ENCODE results near the gene PAX5.

The PAX5 gene

GRCh38 chr9:36873247-36873875, 160.7 kb downstream of the PAX5 start:
- TF ChIP-seq FOXP2 (optimal IDR thresholded peaks at IDR 0.05; ENCODE audit: borderline replicate concordance, extremely low read depth, extremely low read length, insufficient read depth) (peak; percentile 12), SIN3A (IDR thresholded peaks at IDR 0.05; ENCODE audit: borderline replicate concordance, insufficient read depth, low read length) (no peak), REST (IDR thresholded peaks at IDR 0.05; ENCODE audit: insufficient read depth in 1 of 2, low read depth in 2 of 2, low read length in 2 of 2) (no peak)

- TF ChIP-seq TAF1 (IDR thresholded peaks at IDR 0.05; ENCODE audit: borderline replicate concordance, insufficient read depth, low read length) (no peak), SIN3A (IDR thresholded peaks at IDR 0.05; ENCODE audit: borderline replicate concordance, insufficient read depth, low read length) (no peak), REST (IDR thresholded peaks at IDR 0.05; ENCODE audit: insufficient read depth in 1 of 2, low read depth in 2 of 2, low read length in 2 of 2) (no peak), POLR2AphosphoS5 (IDR thresholded peaks at IDR 0.05; ENCODE audit: low read depth, low read length) (no peak), FOXP2 (optimal IDR thresholded peaks at IDR 0.05; ENCODE audit: borderline replicate concordance, extremely low read depth, extremely low read length, insufficient read depth) (no peak)
Measured at GRCh38 chr9:36872641-36873040, 161.4 kb downstream of the PAX5 start.

GRCh38 chr9:36871606-36872005, 162.5 kb downstream of the PAX5 start:
- TF ChIP-seq SIN3A (IDR thresholded peaks at IDR 0.05; ENCODE audit: borderline replicate concordance, insufficient read depth, low read length), result no peak

- no peak for TF ChIP-seq SIN3A (IDR thresholded peaks at IDR 0.05; ENCODE audit: borderline replicate concordance, insufficient read depth, low read length)
- no peak for TF ChIP-seq POLR2AphosphoS5 (IDR thresholded peaks at IDR 0.05; ENCODE audit: low read depth, low read length)
- TF ChIP-seq FOXP2 (optimal IDR thresholded peaks at IDR 0.05; ENCODE audit: borderline replicate concordance, extremely low read depth, extremely low read length, insufficient read depth), result no peak
- TF ChIP-seq REST (IDR thresholded peaks at IDR 0.05; ENCODE audit: insufficient read depth in 1 of 2, low read depth in 2 of 2, low read length in 2 of 2), result no peak
- TF ChIP-seq TAF1 (IDR thresholded peaks at IDR 0.05; ENCODE audit: borderline replicate concordance, insufficient read depth, low read length), result no peak
Measured at GRCh38 chr9:36870960-36871359, 163.1 kb downstream of the PAX5 start.

- TF ChIP-seq FOXP2 (optimal IDR thresholded peaks at IDR 0.05; ENCODE audit: borderline replicate concordance, extremely low read depth, extremely low read length, insufficient read depth) (no peak), TAF1 (IDR thresholded peaks at IDR 0.05; ENCODE audit: borderline replicate concordance, insufficient read depth, low read length) (no peak), POLR2AphosphoS5 (IDR thresholded peaks at IDR 0.05; ENCODE audit: low read depth, low read length) (no peak), REST (IDR thresholded peaks at IDR 0.05; ENCODE audit: insufficient read depth in 1 of 2, low read depth in 2 of 2, low read length in 2 of 2) (no peak), SIN3A (IDR thresholded peaks at IDR 0.05; ENCODE audit: borderline replicate concordance, insufficient read depth, low read length) (no peak)
Measured at GRCh38 chr9:36868586-36869282, 165.3 kb downstream of the PAX5 start.

Measured in PFSK-1 (cell line).